ENCODE measurements around the gene KRT76. TPM values are rescaled to one million over a fixed set of nuclear protein-coding genes. Genes with fewer than 3 reads are reported as not detected.

KRT76 gene
- total and polyA plus RNA-seq, 2 experiments from 2014 or later: not detected

GRCh38 chr12:52798671-52799504 is 21.7 kb upstream of the KRT76 start:
- Histone ChIP-seq H4K20me1 (replicated peaks; ENCODE audit: insufficient read depth) (no peaks in the 10 kb centered on the region), H2AFZ (no peak overlapping the region), H3K9me2 (ENCODE audit: insufficient read depth) (peaks cover 7% of the 10 kb centered on the region), H3K27ac (ENCODE audit: low read depth) (no peak overlapping the region), H3K36me3 (ENCODE audit: insufficient read depth) (no peaks in the 10 kb centered on the region), H3K79me2 (replicated peaks; ENCODE audit: insufficient read depth) (no peaks in the 10 kb centered on the region), H3F3A (replicated peaks; ENCODE audit: low read depth) (no peaks in the 10 kb centered on the region), H3K4me1 (ENCODE audit: insufficient read depth) (peaks cover 26% of the 10 kb centered on the region), H3K27me3 (ENCODE audit: insufficient read depth) (no peaks in the 10 kb centered on the region), H3K4me2 (no peak overlapping the region), H3K4me3 (no peak overlapping the region)
- Mint-ChIP-seq H3K27ac (no peak overlapping the region), H3K27me3 (ENCODE audit: insufficient read depth, low read depth, poor library complexity) (peaks cover 7% of the 10 kb centered on the region), H3K9me3 (no peaks in the 10 kb centered on the region), H3K4me1 (peaks cover 27% of the 10 kb centered on the region), H3K36me3 (ENCODE audit: low read depth) (no peaks in the 10 kb centered on the region), H3K4me3 (no peak overlapping the region)
- ATAC-seq (no peak), DNase-seq (ENCODE audit: low spot score) (no peak)
- no peak for TF ChIP-seq REST (IDR thresholded peaks at IDR 0.05; ENCODE audit: unreplicated experiment)

- no peak overlapping the region for H3K4me2 ChIP-seq
- H3K9me2 ChIP-seq (ENCODE audit: insufficient read depth): peaks cover 7% of the 10 kb centered on the region
- DNase-seq (ENCODE audit: low spot score) (no peak), ATAC-seq (no peak)
- no peak overlapping the region for H3K27ac Mint-ChIP-seq
- no peaks in the 10 kb centered on the region for H3K36me3 ChIP-seq (ENCODE audit: insufficient read depth)
- H2AFZ ChIP-seq: no peak overlapping the region
- H3K4me3 Mint-ChIP-seq: no peak overlapping the region
- peaks cover 26% of the 10 kb centered on the region for H3K4me1 Mint-ChIP-seq
- peaks cover 9% of the 10 kb centered on the region for H3K27me3 Mint-ChIP-seq (ENCODE audit: insufficient read depth, low read depth, poor library complexity)
- no peak overlapping the region for H3K4me3 ChIP-seq
- H3K9me3 Mint-ChIP-seq: no peaks in the 10 kb centered on the region
- peaks cover 25% of the 10 kb centered on the region for H3K4me1 ChIP-seq (ENCODE audit: insufficient read depth)
- H3K36me3 Mint-ChIP-seq (ENCODE audit: low read depth): no peaks in the 10 kb centered on the region
- no peaks in the 10 kb centered on the region for H4K20me1 ChIP-seq (replicated peaks; ENCODE audit: insufficient read depth)
- H3K27ac ChIP-seq (ENCODE audit: low read depth): no peak overlapping the region
- no peaks in the 10 kb centered on the region for H3K79me2 ChIP-seq (replicated peaks; ENCODE audit: insufficient read depth)
- H3F3A ChIP-seq (replicated peaks; ENCODE audit: low read depth): no peaks in the 10 kb centered on the region
- no peaks in the 10 kb centered on the region for H3K27me3 ChIP-seq (ENCODE audit: insufficient read depth)
- TF ChIP-seq EZH2phosphoT487 (IDR thresholded peaks at IDR 0.05; ENCODE audit: unreplicated experiment) (no peak), ZNF114 (CRISPR knock-in tag; IDR thresholded peaks at IDR 0.05) (no peak), REST (IDR thresholded peaks at IDR 0.05; ENCODE audit: unreplicated experiment) (no peak), EZH2 (IDR thresholded peaks at IDR 0.05; ENCODE audit: low read depth, unreplicated experiment) (no peak), STAT1 (IDR thresholded peaks at IDR 0.05; ENCODE audit: unreplicated experiment) (no peak), CREB1 (CRISPR knock-in tag; IDR thresholded peaks at IDR 0.05; ENCODE audit: low read depth) (no peak), POLR2AphosphoS5 (IDR thresholded peaks at IDR 0.05; ENCODE audit: low read depth) (no peak), CTCF (conservative IDR thresholded peaks at IDR 0.05; ENCODE audit: low read depth in 2 of 2) (no peak), ETS1 (IDR thresholded peaks at IDR 0.05) (no peak), ZNF331 (CRISPR knock-in tag; IDR thresholded peaks at IDR 0.05; ENCODE audit: low read depth) (no peak), JUNB (IDR thresholded peaks at IDR 0.05; ENCODE audit: unreplicated experiment) (no peak), NANOG (IDR thresholded peaks at IDR 0.05; ENCODE audit: borderline replicate concordance) (no peak)
Measured at GRCh38 chr12:52798003-52798670, 21.0 kb upstream of the KRT76 start.

All from GM23338 (cell line).